T-cell (primary cell): ENCODE measurements around the gene NHS. TPM values are rescaled to one million over a fixed set of nuclear protein-coding genes. Genes with fewer than 3 reads are reported as not detected.

Experiments
- ATAC-seq, 4 experiments: fragments of 200-7000 bp in 3 of 4; fragments of 150-1000 bp in 1 of 4; cut with Tn5 transposase; replicated peaks in 1 of 4; 1 replicate in 3 of 4; 2 replicates in 1 of 4; pipeline ENCODE4 v1.10.0; 2021; ENCODE audit warnings: moderate library complexity in 3 of 4, mild to moderate bottlenecking in 2 of 4, moderate number of reproducible peaks in 1 of 4
- CTCF ChIA-PET, 2 donors: fragments of 300-600 bp; sonication (Branson Sonifier 250); formaldehyde crosslinking; loops; one replicate each; lab custom pipeline; 2022; ENCODE audit warnings: antibody characterized with exemption in 2 of 2; lab: Charles Lee
- POLR2A ChIA-PET, 2 donors: fragments of 300-600 bp; sonication (Branson Sonifier 250); formaldehyde crosslinking; loops; one replicate each; lab custom pipeline; 2022; ENCODE audit warnings: antibody characterized with exemption in 2 of 2; lab: Charles Lee
- DNase-seq, 35 experiments: peaks; one replicate each; pipeline versions ENCODE4 v3.0.0 to v3.0.0-alpha.2; 2013 to 2023
- H3K27ac ChIP-seq: one replicate; pipeline ENCODE4 v1.5.1; 2013; ENCODE audit warnings: low read length
- H3K27me3 ChIP-seq, 2 experiments: replicated peaks in 1 of 2; 1 replicate in 1 of 2; 2 replicates in 1 of 2; pipeline versions ENCODE4 v1.6.1 to v1.7.0; 2013; ENCODE audit warnings: low read length in 1 of 2, mixed read lengths in 1 of 2; ENCODE audit not compliant: control insufficient read depth in 2 of 2, insufficient read depth in 2 of 2; ENCODE audit errors: extremely low read depth in 1 of 2
- H3K36me3 ChIP-seq, 2 donors: 1 replicate in 1 of 2; 2 replicates in 1 of 2; pipeline versions ENCODE4 v1.6.1 to v1.7.0; 2013; ENCODE audit warnings: low read length in 1 of 2; ENCODE audit not compliant: control insufficient read depth in 2 of 2, insufficient read depth in 1 of 2; ENCODE audit errors: extremely low read depth in 1 of 2
- H3K4me1 ChIP-seq, 2 experiments: 1 replicate in 1 of 2; 2 replicates in 1 of 2; pipeline versions ENCODE4 v1.6.1 to v1.7.0; 2013; ENCODE audit warnings: low read length in 2 of 2, mixed read lengths in 1 of 2; ENCODE audit not compliant: insufficient read depth in 2 of 2, control insufficient read depth in 1 of 2; ENCODE audit errors: extremely low read depth in 1 of 2
- H3K4me3 ChIP-seq, 2 donors: 1 replicate in 1 of 2; 2 replicates in 1 of 2; pipeline versions ENCODE4 v1.5.1 to v1.7.0; 2013; ENCODE audit warnings: mild to moderate bottlenecking in 2 of 2, low read length in 1 of 2, moderate library complexity in 1 of 2; ENCODE audit not compliant: control insufficient read depth in 1 of 2; ENCODE audit errors: extremely low read depth in 1 of 2
- H3K9me3 ChIP-seq: 2 replicates; pipeline ENCODE4 v1.7.0; 2013
- H3K27ac Mint-ChIP-seq, 2 donors: one replicate each; pipeline ENCODE4 v1.8.0; 2020 to 2021; ENCODE audit warnings: mild to moderate bottlenecking in 2 of 2, mixed read lengths in 2 of 2
- H3K27me3 Mint-ChIP-seq, 2 donors: one replicate each; pipeline ENCODE4 v1.8.0; 2021 to 2022; ENCODE audit warnings: mixed read lengths in 2 of 2
- H3K36me3 Mint-ChIP-seq: one replicate; pipeline ENCODE4 v1.8.0; 2021; ENCODE audit warnings: mixed read lengths
- H3K4me1 Mint-ChIP-seq, 3 donors: one replicate each; pipeline ENCODE4 v1.8.0; 2020 to 2022; ENCODE audit warnings: mixed read lengths in 3 of 3, mild to moderate bottlenecking in 1 of 3
- H3K4me3 Mint-ChIP-seq, 3 donors: one replicate each; pipeline ENCODE4 v1.8.0; 2020 to 2022; ENCODE audit warnings: mild to moderate bottlenecking in 3 of 3, mixed read lengths in 3 of 3, moderate library complexity in 3 of 3
- H3K9me3 Mint-ChIP-seq, 3 donors: one replicate each; pipeline ENCODE4 v1.8.0; 2020 to 2022; ENCODE audit warnings: mixed read lengths in 3 of 3
- WGBS: methylation state at CpG from one replicate; pipeline ENCODE4 v1.1.5; 2013; ENCODE audit warnings: missing lambda C conversion rate; ENCODE audit not compliant: insufficient coverage; 5-methylcytosine and 5-hydroxymethylcytosine counted together
- total RNA-seq, 35 experiments: library from RNA in 6 of 35; stranded (reverse) in 6 of 35; fragments of 120-200 nt in 1 of 35; gene quantifications; one replicate each; pipeline versions ENCODE4 v1.2.1 to v1.2.4 and lab custom pipeline; 2013 to 2026

Gene NHS
- total RNA-seq, 5 donors from 2014 or later (not counting 1 experiment from before 2014, with no cell fraction given): 0.03 to 0.20 (median 0.11) TPM; not detected in 1

DNA sequence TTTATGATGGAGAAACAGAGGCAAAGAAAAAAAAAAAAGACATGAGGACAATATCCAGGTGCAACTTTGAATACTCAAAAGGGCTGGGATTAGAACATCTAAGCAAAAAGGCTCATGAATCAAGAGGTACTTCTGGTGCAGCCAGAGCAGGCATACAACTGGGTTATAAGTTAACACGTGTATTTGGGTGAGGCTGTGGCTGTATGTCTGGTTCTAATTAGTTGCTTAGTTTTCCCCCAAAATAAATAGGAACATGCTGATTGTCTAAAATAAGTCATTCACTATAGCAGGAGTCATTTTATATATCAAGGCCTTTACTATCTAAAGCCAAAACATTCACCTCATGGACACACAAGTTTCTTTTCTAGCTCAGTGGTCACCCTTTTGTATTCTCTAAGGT, 20.2 kb downstream of the NHS start:
- CTCF ChIA-PET: no interaction called here
- Histone ChIP-seq H3K4me3 (no peak overlapping the region), H3K4me1 (no peaks in the 10 kb centered on the region), H3K27ac (no peak overlapping the region), H3K27me3 (no peaks in the 10 kb centered on the region), H3K9me3 (no peaks in the 10 kb centered on the region), H3K36me3 (no peaks in the 10 kb centered on the region)
- Mint-ChIP-seq H3K9me3 (peaks cover 0 to 3% (median 0%) of the 10 kb centered on the region in 3 donors), H3K36me3 (no peaks in the 10 kb centered on the region), H3K27ac (no peak overlapping the region), H3K4me3 (no peak overlapping the region), H3K27me3 (peaks cover 4 to 16% of the 10 kb centered on the region in 2 donors), H3K4me1 (no peaks in the 10 kb centered on the region)
- POLR2A ChIA-PET: no interaction called here
- WGBS: no CpG with 5 or more reads among the region's 1 CpG
- ATAC-seq (no peak), DNase-seq (no peak)

DNA sequence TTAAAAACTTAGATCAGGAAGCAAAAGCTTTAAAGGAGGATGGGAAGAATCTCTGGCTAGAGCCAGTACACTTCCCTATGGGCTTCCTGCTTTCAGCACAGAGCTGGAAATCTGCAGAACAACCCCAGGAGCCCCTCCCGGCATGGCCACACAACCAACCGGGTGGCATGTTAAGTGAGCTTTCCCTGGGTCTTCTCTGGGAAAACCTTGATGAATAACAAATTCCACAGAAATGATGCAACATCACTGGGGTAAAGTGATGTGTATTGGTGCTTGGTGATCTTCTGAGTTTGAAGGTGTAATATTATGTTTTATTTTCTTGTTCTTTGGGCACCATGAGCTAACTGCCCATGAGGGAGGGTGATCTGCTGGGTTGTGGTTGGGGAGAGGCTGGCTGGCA, 22.1 kb downstream of the NHS start:
- DNase-seq (no peak), ATAC-seq (no peak)
- Histone ChIP-seq H3K9me3 (no peaks in the 10 kb centered on the region), H3K4me1 (no peaks in the 10 kb centered on the region), H3K27me3 (no peaks in the 10 kb centered on the region), H3K27ac (no peak overlapping the region), H3K4me3 (no peak overlapping the region), H3K36me3 (no peaks in the 10 kb centered on the region)
- Mint-ChIP-seq H3K4me3 (no peak overlapping the region), H3K27ac (no peak overlapping the region), H3K4me1 (no peaks in the 10 kb centered on the region), H3K36me3 (no peaks in the 10 kb centered on the region), H3K9me3 (peaks cover 0 to 3% (median 0%) of the 10 kb centered on the region in 3 donors), H3K27me3 (peaks cover 4 to 16% of the 10 kb centered on the region in 2 donors)
- ChIA-PET CTCF (no interaction called here), POLR2A (no interaction called here)
- no CpG with 5 or more reads among the region's 2 CpGs for WGBS

DNA sequence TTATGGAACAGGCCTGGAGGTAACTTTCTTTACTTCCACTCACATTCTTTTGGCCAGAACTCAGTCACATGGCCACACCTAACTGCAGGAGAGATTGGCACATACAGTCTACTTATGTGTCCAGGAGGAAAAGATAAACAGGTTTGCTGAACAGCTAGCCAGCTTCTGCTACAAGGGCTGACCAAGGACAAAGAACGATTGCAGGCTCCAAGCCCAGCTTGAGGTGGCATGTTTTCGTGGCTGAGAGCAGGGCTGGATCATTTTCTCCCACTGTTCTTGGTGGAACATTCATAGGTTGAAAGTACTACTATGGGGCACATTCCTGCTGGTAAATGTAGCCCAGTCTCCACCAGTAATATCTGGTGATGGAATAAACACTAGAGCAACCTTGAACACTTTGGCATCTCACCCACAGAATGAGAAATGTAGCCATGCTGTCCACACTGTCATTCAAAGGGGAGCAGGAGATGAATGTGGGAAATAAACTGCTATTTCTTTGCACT, 28.2 kb downstream of the NHS start:
- ChIA-PET POLR2A (no interaction called here), CTCF (no interaction called here)
- Mint-ChIP-seq H3K27ac (no peak overlapping the region), H3K27me3 (peaks cover 0 to 7% of the 10 kb centered on the region in 2 donors), H3K4me3 (no peak overlapping the region), H3K36me3 (no peaks in the 10 kb centered on the region), H3K4me1 (no peaks in the 10 kb centered on the region), H3K9me3 (no peaks in the 10 kb centered on the region)
- no peaks in the 10 kb centered on the region for H3K9me3 ChIP-seq
- H3K4me3 ChIP-seq: no peak overlapping the region
- no peaks in the 10 kb centered on the region for H3K27me3 ChIP-seq
- no peaks in the 10 kb centered on the region for H3K36me3 ChIP-seq
- H3K4me1 ChIP-seq: no peaks in the 10 kb centered on the region
- no peak for ATAC-seq
- DNase-seq: no peak
- no peak overlapping the region for H3K27ac ChIP-seq
- no CpG with 5 or more reads among the region's 2 CpGs for WGBS

DNA sequence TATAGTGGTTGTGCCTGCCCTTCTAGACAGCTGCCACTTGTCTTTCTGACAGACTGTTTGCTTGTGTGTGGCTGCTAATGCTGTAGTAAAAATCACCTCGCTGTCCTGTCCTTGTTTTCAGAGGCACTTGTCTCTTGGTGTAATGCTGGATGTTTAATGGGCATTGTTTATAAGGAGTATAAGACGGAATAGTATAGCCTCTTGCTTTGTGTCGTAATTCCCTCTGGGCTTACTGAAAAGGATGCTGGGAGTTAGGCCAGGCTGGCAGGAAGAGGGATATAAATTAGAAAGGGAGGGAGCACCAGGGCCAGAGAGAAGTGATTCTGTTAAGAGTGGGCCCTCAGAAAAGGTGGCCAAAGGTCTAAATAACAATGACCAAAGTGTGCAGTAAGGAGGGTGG, 29.0 kb downstream of the NHS start:
- Histone ChIP-seq H3K4me3 (no peak overlapping the region), H3K27ac (no peak overlapping the region), H3K27me3 (no peaks in the 10 kb centered on the region), H3K9me3 (no peaks in the 10 kb centered on the region), H3K4me1 (no peaks in the 10 kb centered on the region), H3K36me3 (no peaks in the 10 kb centered on the region)
- no peak overlapping the region for H3K4me3 Mint-ChIP-seq
- WGBS: 80% methylated on average over 1 of the region's 3 CpGs
- no peaks in the 10 kb centered on the region for H3K4me1 Mint-ChIP-seq
- no peak for DNase-seq
- H3K9me3 Mint-ChIP-seq: no peaks in the 10 kb centered on the region
- H3K36me3 Mint-ChIP-seq: no peaks in the 10 kb centered on the region
- POLR2A ChIA-PET: no interaction called here
- CTCF ChIA-PET: no interaction called here
- ATAC-seq: no peak
- peaks cover 0 to 10% of the 10 kb centered on the region in 2 donors for H3K27me3 Mint-ChIP-seq
- H3K27ac Mint-ChIP-seq: no peak overlapping the region

DNA sequence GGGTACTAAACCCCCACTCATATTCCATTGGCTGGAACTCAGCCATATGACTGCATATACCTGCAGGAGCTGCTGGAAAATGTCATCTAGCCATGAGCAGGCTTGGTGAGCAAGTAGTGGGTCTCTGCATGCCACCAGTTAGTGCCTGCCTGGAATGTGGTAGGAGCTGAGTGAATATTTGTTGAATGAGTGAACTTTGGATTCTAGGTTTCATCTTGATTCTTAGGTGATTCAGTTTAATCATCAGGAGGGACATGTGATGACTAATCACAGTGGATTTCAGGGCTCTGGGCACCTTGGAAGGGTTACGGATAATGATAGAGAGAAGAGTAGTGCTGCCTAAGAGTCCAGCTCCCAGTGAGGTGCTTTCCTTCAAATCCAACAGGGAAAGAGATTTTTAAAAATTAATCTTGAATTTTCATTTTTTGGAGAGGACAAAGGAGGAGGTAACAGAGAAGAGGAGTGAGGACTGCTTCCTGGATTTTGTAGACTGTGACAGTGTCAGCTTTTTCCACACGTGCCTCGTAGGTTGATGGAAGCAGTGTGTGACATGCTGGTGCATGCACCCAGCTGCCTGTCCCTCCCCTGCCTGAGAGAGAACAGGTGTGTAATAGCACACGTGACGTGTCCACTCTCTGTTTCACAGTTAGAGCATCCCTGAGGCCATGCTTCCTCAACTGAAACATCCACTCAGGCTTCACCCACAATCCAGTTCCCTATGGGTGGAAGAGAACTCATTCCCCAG, 30.4 kb downstream of the NHS start:
- DNase-seq (no peak), ATAC-seq (no peak)
- Histone ChIP-seq H3K36me3 (no peaks in the 10 kb centered on the region), H3K9me3 (no peaks in the 10 kb centered on the region), H3K27me3 (peaks cover 0 to 4% of the 10 kb centered on the region in 2 experiments), H3K4me1 (no peaks in the 10 kb centered on the region), H3K4me3 (no peak overlapping the region), H3K27ac (no peak overlapping the region)
- CTCF ChIA-PET: no interaction called here
- Mint-ChIP-seq H3K9me3 (no peaks in the 10 kb centered on the region), H3K27me3 (peaks cover 0 to 5% of the 10 kb centered on the region in 2 donors), H3K36me3 (no peaks in the 10 kb centered on the region), H3K27ac (no peak overlapping the region), H3K4me1 (no peaks in the 10 kb centered on the region), H3K4me3 (no peak overlapping the region)
- POLR2A ChIA-PET: no interaction called here
- WGBS: 92% methylated on average over 2 of the region's 5 CpGs

DNA sequence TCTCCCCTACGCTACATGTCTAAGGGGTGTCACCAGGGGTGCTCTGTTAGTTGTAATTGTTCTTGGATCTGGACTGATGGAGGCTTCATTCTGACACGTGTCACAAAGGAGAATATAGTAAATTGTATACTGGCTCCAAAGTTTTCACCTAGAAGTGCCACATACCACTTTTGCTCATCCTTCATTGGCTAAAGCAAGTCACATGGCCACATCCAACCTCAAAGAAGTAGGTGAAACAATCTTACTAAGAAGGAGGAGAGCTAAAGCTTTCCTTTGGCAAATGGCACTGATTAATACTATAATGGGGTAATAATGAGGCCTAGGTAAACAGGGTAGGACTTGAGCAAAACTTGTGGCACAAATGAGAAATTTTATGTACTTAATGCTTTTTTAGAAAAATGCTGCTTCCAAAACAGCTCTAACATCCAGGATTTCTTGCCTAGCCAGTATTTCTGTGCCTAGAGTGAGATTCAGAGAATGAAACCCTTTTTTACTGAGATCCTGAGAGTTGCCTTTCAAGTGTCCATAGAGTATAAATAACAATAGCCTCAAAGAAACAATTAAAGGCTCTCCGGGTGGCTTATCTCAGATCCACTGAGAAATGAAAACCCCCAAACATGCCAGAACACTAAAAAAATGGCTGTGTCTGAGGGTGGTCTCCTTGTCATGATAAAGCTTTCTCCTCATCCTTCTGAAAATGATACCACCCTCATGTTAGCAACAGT, 34.7 kb downstream of the NHS start:
- WGBS: no CpG with 5 or more reads among the region's 3 CpGs
- Mint-ChIP-seq H3K9me3 (no peaks in the 10 kb centered on the region), H3K36me3 (no peaks in the 10 kb centered on the region), H3K27me3 (peaks cover 0 to 19% of the 10 kb centered on the region in 2 donors), H3K27ac (no peak overlapping the region), H3K4me1 (no peaks in the 10 kb centered on the region), H3K4me3 (no peak overlapping the region)
- no peaks in the 10 kb centered on the region for H3K4me1 ChIP-seq
- ChIA-PET CTCF (interaction anchor here in 1 of 2 donors (0.5 kb wide), 1 partner anchor 421 kb away, joined by 4 read pairs; no protein-coding TSS in a partner anchor), POLR2A (no interaction called here)
- H3K27ac ChIP-seq: no peak overlapping the region
- peaks cover 0 to 4% of the 10 kb centered on the region in 2 experiments for H3K27me3 ChIP-seq
- H3K36me3 ChIP-seq: no peaks in the 10 kb centered on the region
- ATAC-seq (no peak), DNase-seq (no peak)
- H3K4me3 ChIP-seq: no peak overlapping the region
- H3K9me3 ChIP-seq: no peaks in the 10 kb centered on the region
